22Rv1 (cell line): ENCODE results near the gene SPATA17.

Experiments
- H3K27ac ChIP-seq: fragments of 450-650 bp; 2 replicates; pipeline ENCODE4 v1.5.1; 2017
- ZFX ChIP-seq: fragments of 450-650 bp; IDR thresholded peaks from 2 replicates; pipeline ENCODE4 v1.6.1; 2017; ENCODE audit warnings: antibody characterized with exemption, borderline replicate concordance
- TF ChIP-seq, protein P1 (sequence below): fragments of 450-650 bp; IDR thresholded peaks from 2 replicates; pipeline ENCODE4 v1.5.1; 2017; ENCODE audit warnings: mild to moderate bottlenecking

Gene SPATA17

DNA sequence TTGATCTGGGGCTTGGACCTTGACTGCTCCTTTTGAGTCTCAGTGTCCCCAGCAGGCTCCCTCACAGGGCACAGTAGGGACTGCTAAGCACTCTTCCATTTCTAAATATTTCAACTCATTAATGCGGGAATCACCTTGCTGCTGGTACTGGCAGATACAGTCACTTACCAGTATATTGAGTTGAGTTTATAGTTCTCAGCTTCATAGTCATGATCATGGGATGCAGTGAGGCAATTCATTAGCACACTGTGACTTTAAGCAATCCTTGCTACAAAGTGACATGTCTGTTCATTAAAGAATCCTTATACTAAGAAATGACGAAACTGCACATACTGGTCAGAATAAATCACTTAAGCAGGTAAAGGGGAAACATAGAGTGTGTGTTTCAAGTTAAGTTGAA, 240.8 kb downstream of the SPATA17 start:
- H3K27ac ChIP-seq = no peak overlapping the region
- TF ChIP-seq, protein P1, sequence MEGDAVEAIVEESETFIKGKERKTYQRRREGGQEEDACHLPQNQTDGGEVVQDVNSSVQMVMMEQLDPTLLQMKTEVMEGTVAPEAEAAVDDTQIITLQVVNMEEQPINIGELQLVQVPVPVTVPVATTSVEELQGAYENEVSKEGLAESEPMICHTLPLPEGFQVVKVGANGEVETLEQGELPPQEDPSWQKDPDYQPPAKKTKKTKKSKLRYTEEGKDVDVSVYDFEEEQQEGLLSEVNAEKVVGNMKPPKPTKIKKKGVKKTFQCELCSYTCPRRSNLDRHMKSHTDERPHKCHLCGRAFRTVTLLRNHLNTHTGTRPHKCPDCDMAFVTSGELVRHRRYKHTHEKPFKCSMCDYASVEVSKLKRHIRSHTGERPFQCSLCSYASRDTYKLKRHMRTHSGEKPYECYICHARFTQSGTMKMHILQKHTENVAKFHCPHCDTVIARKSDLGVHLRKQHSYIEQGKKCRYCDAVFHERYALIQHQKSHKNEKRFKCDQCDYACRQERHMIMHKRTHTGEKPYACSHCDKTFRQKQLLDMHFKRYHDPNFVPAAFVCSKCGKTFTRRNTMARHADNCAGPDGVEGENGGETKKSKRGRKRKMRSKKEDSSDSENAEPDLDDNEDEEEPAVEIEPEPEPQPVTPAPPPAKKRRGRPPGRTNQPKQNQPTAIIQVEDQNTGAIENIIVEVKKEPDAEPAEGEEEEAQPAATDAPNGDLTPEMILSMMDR = no peak
- no peak for TF ChIP-seq ZFX

DNA sequence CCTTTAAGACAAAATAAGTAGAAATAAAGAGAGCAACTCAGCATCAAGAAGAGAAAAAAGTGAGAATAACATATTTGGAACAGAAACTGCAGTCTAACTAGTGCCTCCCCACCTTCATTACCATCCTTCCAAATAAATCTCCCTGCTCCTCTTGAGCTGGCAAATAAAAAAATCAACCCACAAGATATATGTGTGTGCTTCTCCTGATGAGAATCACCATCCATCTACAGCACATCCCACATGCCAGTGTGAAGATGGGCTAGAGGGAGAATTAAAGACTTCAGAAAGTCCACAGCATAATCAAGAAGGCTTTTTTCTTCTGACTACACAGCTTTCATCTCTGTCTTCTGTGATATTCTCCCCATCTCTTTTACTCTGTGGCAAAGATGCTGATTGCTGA, 244.1 kb downstream of the SPATA17 start:
- TF ChIP-seq ZFX = no peak
- TF ChIP-seq, protein P1 = no peak
- no peak overlapping the region for H3K27ac ChIP-seq

DNA sequence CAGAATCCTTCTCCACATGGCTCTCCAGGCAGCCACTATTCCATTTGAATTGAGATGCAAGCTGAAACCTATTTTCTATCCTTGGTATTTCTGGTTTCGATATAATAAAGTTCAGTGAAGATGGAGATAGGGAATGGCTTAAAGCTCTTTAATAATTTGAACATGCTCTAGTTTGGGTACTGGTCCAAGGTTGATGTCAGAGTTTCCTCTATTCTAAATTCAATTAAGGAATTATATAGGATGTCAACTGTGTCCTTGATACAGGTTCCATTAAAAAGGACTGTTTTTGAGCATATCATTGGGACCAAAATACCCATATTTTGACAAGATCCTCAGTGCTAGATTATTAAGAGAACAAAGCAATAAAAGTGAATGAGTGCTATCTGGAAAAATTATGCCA, 245.3 kb downstream of the SPATA17 start:
- H3K27ac ChIP-seq = no peak overlapping the region

DNA sequence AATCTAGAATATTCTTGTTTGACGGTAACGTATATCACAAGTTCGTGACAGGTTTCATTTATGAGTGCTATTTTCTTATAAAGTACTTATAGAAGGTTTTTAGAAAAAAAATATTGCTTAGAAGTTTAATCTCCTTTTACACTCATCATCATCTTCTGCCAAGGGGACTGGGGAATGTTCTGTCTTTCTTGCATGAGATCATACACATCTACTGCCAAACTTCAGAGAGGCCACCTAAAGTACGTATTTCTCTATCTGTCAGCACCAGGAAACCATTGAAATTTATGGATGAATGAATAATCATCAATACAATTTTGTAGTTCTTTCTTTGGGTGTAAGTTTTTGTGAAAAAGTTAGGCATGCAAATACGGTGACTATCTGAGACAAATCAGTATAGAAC, 245.8 kb downstream of the SPATA17 start:
- H3K27ac ChIP-seq = no peak overlapping the region
- TF ChIP-seq, protein P1 = no peak
- TF ChIP-seq ZFX = no peak

More for the DNA sequence above, 245.3 kb downstream of the SPATA17 start:
- no peak for TF ChIP-seq ZFX
- TF ChIP-seq, protein P1 = no peak

DNA sequence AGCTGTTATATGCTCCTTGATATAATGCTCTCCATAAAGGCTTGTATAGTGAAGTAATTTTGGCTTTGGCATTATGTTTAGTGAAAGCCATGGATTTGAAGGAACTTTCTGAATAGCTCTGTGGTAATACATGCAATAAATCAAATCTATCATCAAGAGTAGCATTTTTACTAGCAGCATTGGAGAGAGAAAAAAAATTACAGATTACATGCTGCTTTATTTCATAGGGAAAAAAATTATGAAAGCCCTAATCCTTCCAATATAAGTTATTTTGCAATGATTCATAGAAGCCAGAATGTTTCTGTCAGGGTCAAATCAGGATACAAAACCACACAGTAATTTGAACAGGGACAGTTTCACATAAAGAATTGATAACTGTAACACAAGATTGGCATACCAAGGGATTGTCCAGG, 250.0 kb downstream of the SPATA17 start:
- no peak overlapping the region for H3K27ac ChIP-seq
- no peak for TF ChIP-seq ZFX

DNA sequence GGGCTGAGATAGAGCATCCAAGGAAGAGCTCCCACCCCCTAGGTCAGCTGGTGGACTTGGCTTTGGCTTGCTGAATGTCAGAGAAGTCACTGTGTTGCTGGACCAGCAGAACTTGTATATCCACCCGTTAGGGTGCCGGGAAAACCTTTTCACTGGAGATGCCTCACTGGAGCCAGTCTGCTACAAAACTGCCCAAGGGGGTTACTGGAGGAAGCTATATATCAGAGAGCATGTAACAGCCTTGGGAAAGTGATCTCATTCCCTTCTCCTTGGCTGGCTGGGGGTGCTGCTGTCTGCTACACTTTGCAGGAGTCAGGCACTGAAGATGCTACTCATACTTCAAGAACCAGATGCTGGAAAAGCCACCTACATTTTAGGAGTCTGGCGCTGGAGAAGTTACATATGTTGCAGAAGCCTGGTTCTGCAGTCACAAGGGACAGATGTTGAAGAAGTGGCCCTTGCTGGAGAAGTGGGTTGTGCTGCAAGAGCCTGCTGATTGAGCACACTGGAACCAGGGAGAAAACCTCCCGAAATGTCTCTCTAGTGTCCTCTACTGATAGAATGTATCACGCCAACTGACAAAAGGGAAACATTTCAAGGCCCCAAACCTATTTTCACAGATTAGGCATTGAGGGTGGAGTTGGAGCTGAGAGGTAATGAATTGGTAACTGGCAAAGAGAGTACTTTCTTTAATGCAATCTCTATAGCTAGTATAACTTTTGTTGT, 250.6 kb downstream of the SPATA17 start:
- H3K27ac ChIP-seq = no peak overlapping the region
- TF ChIP-seq, protein P1 = 0 out of 2 replicates have a peak, but pooled peaks have one; percentile 20
- no peak for TF ChIP-seq ZFX

DNA sequence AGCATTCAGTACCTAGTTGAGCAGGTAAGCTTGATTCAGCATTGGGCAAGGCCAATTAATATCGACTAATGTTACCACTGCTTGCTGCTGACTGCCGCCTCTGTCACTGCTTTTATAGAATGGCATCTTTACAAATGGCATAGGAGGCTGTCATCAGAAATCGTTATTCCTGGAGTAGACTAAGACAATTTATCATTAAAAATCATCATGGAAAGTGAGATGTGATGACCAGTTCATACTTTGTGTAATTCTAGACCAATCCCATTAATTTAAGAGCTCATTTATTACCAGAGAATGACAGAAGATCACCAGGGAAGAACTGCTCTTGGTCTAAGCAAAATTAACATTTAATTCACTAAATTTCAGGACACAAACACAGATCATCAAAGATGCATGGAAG, 254.0 kb downstream of the SPATA17 start:
- H3K27ac ChIP-seq = no peak overlapping the region
- no peak for TF ChIP-seq ZFX
- TF ChIP-seq, protein P1 = no peak

DNA sequence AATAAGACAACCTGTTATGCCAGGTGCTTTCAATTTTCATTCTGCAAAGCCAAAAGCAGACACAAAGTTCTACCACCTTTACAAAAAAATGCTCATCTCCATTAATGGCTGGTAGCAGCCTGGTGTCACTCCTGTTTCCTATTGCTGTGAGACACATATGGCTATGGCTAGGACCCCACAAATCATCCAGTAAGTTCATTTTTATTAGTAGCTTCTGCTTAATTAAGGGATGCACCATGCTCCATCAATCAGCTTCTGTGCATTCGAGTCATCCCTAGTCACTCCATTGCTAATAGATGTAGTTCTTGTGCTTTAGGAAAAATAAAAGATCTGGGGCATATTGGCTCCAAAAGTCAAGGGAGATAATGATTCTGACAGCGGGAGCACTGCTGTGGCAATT, 257.2 kb downstream of the SPATA17 start:
- no peak overlapping the region for H3K27ac ChIP-seq
- TF ChIP-seq ZFX = no peak
- TF ChIP-seq, protein P1 = no peak
